HG03575 (cell line): ENCODE results near the gene TEX2.

ENCODE experiments used
- ATAC-seq: cut with Tn5 transposase; IDR thresholded peaks from one replicate; pipeline ENCODE4 v1.9.1; 2021; ENCODE audit not compliant: unreplicated experiment, insufficient number of reproducible peaks, low FRiP score; ENCODE audit errors: extremely low read depth

TEX2 gene, protein sequence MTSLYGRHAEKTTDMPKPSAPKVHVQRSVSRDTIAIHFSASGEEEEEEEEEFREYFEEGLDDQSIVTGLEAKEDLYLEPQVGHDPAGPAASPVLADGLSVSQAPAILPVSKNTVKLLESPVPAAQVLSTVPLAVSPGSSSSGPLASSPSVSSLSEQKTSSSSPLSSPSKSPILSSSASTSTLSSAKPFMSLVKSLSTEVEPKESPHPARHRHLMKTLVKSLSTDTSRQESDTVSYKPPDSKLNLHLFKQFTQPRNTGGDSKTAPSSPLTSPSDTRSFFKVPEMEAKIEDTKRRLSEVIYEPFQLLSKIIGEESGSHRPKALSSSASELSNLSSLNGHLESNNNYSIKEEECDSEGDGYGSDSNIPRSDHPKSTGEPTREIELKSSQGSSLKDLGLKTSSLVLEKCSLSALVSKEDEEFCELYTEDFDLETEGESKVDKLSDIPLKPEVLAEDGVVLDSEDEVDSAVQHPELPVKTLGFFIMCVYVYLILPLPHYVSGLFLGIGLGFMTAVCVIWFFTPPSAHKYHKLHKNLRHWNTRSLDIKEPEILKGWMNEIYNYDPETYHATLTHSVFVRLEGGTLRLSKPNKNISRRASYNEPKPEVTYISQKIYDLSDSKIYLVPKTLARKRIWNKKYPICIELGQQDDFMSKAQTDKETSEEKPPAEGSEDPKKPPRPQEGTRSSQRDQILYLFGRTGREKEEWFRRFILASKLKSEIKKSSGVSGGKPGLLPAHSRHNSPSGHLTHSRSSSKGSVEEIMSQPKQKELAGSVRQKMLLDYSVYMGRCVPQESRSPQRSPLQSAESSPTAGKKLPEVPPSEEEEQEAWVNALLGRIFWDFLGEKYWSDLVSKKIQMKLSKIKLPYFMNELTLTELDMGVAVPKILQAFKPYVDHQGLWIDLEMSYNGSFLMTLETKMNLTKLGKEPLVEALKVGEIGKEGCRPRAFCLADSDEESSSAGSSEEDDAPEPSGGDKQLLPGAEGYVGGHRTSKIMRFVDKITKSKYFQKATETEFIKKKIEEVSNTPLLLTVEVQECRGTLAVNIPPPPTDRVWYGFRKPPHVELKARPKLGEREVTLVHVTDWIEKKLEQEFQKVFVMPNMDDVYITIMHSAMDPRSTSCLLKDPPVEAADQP

DNA sequence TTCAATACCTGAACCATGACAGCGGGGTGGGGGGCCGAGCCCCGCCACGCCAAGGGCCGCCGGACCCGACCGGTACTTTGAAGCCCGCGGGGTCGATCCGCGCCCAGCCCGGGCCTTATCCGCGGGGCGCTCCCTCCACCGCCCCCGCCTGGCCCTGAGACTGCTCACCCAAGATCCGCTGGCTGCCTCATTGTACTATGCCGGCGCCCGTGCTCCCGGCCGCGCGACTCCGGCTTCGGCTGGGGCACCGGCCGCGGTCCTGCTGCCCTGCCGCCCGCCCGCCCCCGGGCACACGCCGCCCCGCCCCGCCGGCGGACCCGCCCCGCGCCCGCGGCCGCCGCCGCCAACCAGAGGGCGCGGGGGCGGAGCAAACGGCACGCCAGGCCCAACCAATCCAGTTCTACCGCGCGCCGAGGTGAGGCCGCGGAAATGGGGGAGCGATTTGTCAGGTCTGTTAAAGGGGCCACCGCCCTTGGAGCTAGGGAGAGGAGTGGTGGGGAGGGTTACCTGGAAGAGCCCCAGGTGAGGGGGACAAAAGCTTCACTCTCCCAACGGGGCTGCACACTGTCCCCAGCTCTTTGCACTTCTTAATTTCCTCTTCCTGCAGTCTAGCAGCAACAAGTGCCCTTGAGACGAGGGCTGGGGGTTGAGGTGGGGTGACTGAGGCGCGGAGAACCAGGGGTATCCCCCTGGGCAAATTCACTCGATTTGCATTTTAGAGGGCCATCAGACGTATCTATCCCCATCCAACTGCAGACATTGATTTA lies at the start of gene TEX2:
Gene TEX2, minus strand, starts transcription at position 261 of the 767 bp plus-strand sequence. CDS start 49,043 bp downstream, outside the sequence.
- peak; percentile 76 for ATAC-seq

DNA sequence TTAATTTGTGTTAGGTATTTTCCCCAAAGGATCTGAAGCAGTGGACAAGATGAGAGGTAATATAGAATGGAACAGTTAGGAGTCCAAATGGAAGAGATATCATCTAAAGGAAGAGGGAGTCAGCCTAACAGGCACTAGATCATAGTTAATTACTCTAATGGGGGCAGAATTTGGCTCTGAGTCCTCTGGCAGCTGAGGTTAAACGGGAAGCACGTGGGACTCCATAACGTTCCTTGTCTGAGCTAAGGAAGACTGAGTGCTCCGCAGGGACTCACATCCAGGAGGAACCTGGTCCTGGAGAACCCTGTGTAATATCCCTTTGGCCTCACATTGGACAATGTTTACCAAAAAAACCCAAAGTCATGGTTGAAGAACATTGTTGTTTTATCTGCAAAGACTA lies 46.6 kb upstream of the TEX2 start:
- ATAC-seq: no peak

DNA sequence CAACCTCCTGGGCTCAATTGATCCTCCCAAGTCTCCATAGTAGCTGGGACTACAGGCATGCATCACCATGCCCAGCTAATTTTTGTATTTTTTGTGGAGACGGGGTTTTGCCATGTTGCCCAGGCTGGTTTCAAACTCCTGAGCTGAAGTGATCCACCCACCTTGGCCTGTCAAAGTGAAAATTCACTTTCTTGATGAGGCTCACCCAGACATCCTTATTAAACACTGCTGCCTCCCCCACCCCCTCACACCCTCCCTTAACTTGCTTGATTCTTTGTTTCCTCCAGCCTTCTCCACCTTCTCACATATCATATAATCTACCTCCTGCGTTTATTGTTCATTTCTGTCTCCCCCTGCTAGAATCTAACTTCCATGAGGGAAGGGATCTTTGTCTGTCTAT lies 46.0 kb upstream of the TEX2 start:
- ATAC-seq: no peak

GRCh38 chr17:64306850-64307463 lies 43.9 kb upstream of the TEX2 start:
- ATAC-seq: no peak

- ATAC-seq: no peak
These were observed 41.5 kb upstream of the TEX2 start for GRCh38 chr17:64304551-64304950.

GRCh38 chr17:64300699-64300965 lies 37.6 kb upstream of the TEX2 start:
- no peak for ATAC-seq

DNA sequence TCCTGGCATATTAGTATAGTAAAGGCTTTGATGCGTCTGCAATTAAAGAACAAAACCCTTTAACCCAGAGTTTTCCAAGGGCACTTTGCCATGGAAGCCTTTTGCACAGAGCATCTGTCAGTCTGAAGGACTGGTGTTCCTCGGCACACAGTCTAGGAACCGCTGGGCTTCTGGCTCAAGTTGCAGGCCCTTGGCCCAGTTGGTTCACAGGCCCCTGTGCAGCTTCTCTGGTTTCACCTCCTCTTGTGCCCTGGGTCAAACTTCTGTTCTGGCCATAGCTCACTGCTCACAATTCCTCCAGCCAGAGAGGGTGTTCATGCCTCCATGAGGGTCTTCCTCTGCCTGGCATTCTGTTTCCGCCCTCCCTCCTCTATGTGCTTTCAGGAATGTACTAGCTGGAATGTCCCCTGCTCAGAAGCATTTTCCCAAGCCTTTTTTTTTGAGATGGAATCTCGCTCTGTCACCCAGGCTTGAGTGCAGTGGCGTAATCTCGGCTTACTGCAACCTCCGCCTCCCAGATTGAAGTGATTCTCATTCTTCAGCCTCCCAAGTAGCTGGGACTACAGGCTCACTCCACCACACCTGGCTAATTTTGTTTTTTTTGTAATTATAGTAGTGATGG lies 34.5 kb upstream of the TEX2 start:
- no peak for ATAC-seq

- no peak for ATAC-seq
These were observed 33.2 kb upstream of the TEX2 start for GRCh38 chr17:64296246-64296645.

DNA sequence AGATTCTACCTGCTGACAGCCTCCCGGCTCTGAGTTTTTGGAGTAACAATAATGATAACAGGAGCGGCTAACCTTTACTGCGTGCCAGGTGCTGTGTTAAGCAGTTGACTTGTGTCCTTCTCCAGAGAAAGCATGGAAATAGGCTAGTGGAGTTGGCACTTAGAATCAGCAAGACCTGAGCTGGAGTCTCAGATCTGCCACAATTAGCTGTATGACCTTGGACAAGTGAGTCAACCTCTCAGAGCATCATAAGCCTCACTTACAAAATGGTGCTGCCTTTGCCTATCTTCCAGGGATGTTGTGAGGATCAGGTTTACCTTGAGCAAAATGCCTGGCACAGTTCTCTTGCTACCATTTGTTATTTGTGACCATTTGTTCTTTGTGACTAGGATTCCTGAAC lies 32.1 kb upstream of the TEX2 start:
- ATAC-seq: no peak

- ATAC-seq: no peak
These were observed 28.3 kb upstream of the TEX2 start for GRCh38 chr17:64291268-64291851.

- ATAC-seq: no peak
These were observed 26.7 kb upstream of the TEX2 start for GRCh38 chr17:64289741-64290141.

GRCh38 chr17:64282753-64283080 lies 19.7 kb upstream of the TEX2 start:
- ATAC-seq: no peak

DNA sequence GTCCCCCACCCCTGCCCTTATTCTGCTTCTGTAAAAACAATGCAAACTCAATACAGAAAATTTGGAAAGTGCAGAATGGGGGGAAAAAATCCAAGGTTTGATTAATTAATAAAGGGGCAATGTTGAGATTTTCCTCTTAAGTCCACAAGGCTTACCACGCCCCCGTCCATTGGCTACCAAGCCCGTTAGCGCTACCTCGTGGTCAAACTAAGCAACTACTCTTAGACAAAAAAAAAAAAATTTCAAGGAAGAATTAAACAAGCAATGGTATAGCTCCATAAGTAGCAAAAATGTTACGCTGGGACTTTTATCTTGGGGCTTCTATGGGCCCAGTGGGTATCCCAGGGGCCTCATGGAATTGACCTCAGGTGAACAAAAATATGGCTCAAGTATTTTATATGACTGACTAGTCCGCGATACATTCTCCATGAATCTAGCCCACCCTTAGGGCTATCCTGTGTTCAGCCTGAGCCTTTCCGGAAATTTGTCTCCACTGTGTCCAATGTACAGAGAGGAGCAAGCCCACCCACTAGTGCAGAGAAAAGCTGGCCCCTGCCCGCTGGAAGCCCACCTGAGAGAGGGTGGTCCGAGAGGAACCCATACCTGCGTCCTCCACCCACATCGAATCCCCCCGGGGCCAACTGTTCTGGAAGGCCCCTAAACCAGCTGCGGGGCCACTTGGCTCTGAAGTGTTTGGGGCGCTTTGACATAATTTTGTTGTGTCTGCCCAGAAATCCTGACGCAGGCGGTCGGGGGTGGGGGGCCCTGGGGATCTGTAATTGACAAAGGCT lies 19.1 kb upstream of the TEX2 start:
- ATAC-seq: no peak

DNA sequence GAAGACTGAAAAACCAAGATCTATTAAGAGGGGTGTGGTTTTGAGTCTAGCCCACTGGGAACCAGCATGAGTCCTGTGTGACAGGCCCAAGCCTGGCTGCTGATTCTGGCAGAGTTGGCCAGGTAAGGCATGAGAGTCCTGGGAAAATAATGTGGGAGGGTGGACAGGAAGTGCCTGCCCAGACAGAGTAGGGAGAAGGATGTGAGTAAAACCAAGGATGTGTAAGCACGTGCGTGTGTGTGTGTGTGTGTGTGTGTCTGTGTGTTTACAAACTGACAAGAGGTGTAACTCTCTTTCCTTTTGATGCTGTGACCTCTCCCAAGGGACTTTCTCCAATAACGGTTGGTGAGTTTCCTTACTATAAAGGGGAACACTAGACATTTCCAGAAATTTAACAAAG lies 15.6 kb upstream of the TEX2 start:
- ATAC-seq: no peak

- no peak for ATAC-seq
These were observed 14.9 kb upstream of the TEX2 start for GRCh38 chr17:64277831-64278562.

- no peak for ATAC-seq
These were observed 14.0 kb upstream of the TEX2 start for GRCh38 chr17:64276961-64277505.

GRCh38 chr17:64275016-64275415 lies 12.0 kb upstream of the TEX2 start:
- no peak for ATAC-seq
